ENCODE data around the gene DENND1B. TPM values are rescaled to one million over a fixed set of nuclear protein-coding genes. Genes with fewer than 3 reads are reported as not detected.
"Not testable (repeated sequence)": the region's sequence is repeated elsewhere in the genome, so short reads cannot be mapped to it uniquely, and the experiment has no call there.

DENND1B gene
- total RNA-seq, 2 experiments from 2014 or later = 25.5 to 25.9 TPM

GRCh38 chr1:197715806-197716205 lies 59.5 kb downstream of the DENND1B start:
- H3K36me3 Mint-ChIP-seq = peaks cover 13% of the 10 kb centered on the region
- H3K4me3 Mint-ChIP-seq = no peak overlapping the region
- POLR2A ChIA-PET = no interaction called here
- peaks cover 1% of the 10 kb centered on the region for H3K4me1 Mint-ChIP-seq
- DNase-seq (no peak), ATAC-seq (ENCODE audit: low read depth) (no peak)
- H3K9me3 Mint-ChIP-seq = no peaks in the 10 kb centered on the region
- no peak overlapping the region for H3K27ac Mint-ChIP-seq
- H3K27me3 Mint-ChIP-seq = no peaks in the 10 kb centered on the region

GRCh38 chr1:197706601-197707000 lies 68.7 kb downstream of the DENND1B start:
- DNase-seq (no peak), ATAC-seq (ENCODE audit: low read depth) (no peak)
- Mint-ChIP-seq H3K27ac (no peak overlapping the region), H3K36me3 (peaks cover 11% of the 10 kb centered on the region), H3K4me1 (no peaks in the 10 kb centered on the region), H3K27me3 (no peaks in the 10 kb centered on the region), H3K4me3 (no peak overlapping the region), H3K9me3 (peaks cover 2% of the 10 kb centered on the region)
- POLR2A ChIA-PET = no interaction called here

- Mint-ChIP-seq H3K27ac (no peak overlapping the region), H3K4me1 (no peaks in the 10 kb centered on the region), H3K9me3 (peaks cover 5% of the 10 kb centered on the region), H3K36me3 (peaks cover 14% of the 10 kb centered on the region), H3K4me3 (no peak overlapping the region), H3K27me3 (no peaks in the 10 kb centered on the region)
- DNase-seq (no peak), ATAC-seq (ENCODE audit: low read depth) (no peak)
- POLR2A ChIA-PET = no interaction called here
Observed at GRCh38 chr1:197705941-197706340, 69.3 kb downstream of the DENND1B start.

- H3K4me1 Mint-ChIP-seq; POLR2A ChIA-PET; ATAC-seq (ENCODE audit: low read depth); H3K9me3 Mint-ChIP-seq; H3K27ac Mint-ChIP-seq; H3K27me3 Mint-ChIP-seq; DNase-seq; H3K4me3 Mint-ChIP-seq: not testable (repeated sequence)
- H3K36me3 Mint-ChIP-seq = peaks cover 18% of the 10 kb centered on the region
Observed at GRCh38 chr1:197700688-197701087, 74.6 kb downstream of the DENND1B start.

- Mint-ChIP-seq H3K4me3 (no peak overlapping the region), H3K4me1 (peaks cover 3% of the 10 kb centered on the region), H3K36me3 (peaks cover 14% of the 10 kb centered on the region), H3K9me3 (peaks cover 5% of the 10 kb centered on the region), H3K27ac (no peak overlapping the region), H3K27me3 (no peaks in the 10 kb centered on the region)
- POLR2A ChIA-PET = no interaction called here
- ATAC-seq (ENCODE audit: low read depth) (no peak), DNase-seq (no peak)
Observed at GRCh38 chr1:197696372-197696771, 78.9 kb downstream of the DENND1B start.

- H3K36me3 Mint-ChIP-seq = peaks cover 14% of the 10 kb centered on the region
- peaks cover 3% of the 10 kb centered on the region for H3K9me3 Mint-ChIP-seq
- H3K4me3 Mint-ChIP-seq = no peak overlapping the region
- H3K27me3 Mint-ChIP-seq = no peaks in the 10 kb centered on the region
- H3K27ac Mint-ChIP-seq = no peak overlapping the region
- ATAC-seq (ENCODE audit: low read depth) (no peak), DNase-seq (no peak)
- POLR2A ChIA-PET = no interaction called here
- H3K4me1 Mint-ChIP-seq = peaks cover 3% of the 10 kb centered on the region
Observed at GRCh38 chr1:197695961-197696360, 79.3 kb downstream of the DENND1B start.

GRCh38 chr1:197692965-197693364 lies 82.3 kb downstream of the DENND1B start:
- Mint-ChIP-seq H3K9me3 (peaks cover 10% of the 10 kb centered on the region), H3K4me1 (no peaks in the 10 kb centered on the region), H3K4me3 (no peak overlapping the region), H3K36me3 (peaks cover 26% of the 10 kb centered on the region), H3K27me3 (no peaks in the 10 kb centered on the region), H3K27ac (no peak overlapping the region)
- POLR2A ChIA-PET = no interaction called here
- no peak for ATAC-seq (ENCODE audit: low read depth)
- DNase-seq = no peak

GRCh38 chr1:197691816-197692215 lies 83.5 kb downstream of the DENND1B start:
- DNase-seq = no peak
- Mint-ChIP-seq H3K36me3 (peaks cover 31% of the 10 kb centered on the region), H3K4me3 (no peak overlapping the region), H3K27ac (no peak overlapping the region), H3K4me1 (no peaks in the 10 kb centered on the region), H3K27me3 (no peaks in the 10 kb centered on the region), H3K9me3 (peaks cover 10% of the 10 kb centered on the region)
- POLR2A ChIA-PET = no interaction called here
- no peak for ATAC-seq (ENCODE audit: low read depth)

- POLR2A ChIA-PET = no interaction called here
- Mint-ChIP-seq H3K27ac (no peak overlapping the region), H3K4me3 (no peak overlapping the region), H3K9me3 (peaks cover 10% of the 10 kb centered on the region), H3K4me1 (peaks cover 2% of the 10 kb centered on the region), H3K36me3 (peaks cover 34% of the 10 kb centered on the region), H3K27me3 (no peaks in the 10 kb centered on the region)
- DNase-seq = no peak
- no peak for ATAC-seq (ENCODE audit: low read depth)
Observed at GRCh38 chr1:197690074-197690473, 85.2 kb downstream of the DENND1B start.

GRCh38 chr1:197688233-197688632 lies 87.0 kb downstream of the DENND1B start:
- Mint-ChIP-seq H3K9me3 (peaks cover 10% of the 10 kb centered on the region), H3K4me1 (peaks cover 2% of the 10 kb centered on the region), H3K27me3 (no peaks in the 10 kb centered on the region), H3K4me3 (no peak overlapping the region), H3K27ac (no peak overlapping the region), H3K36me3 (peaks cover 34% of the 10 kb centered on the region)
- POLR2A ChIA-PET = no interaction called here
- DNase-seq = no peak
- ATAC-seq (ENCODE audit: low read depth) = no peak

- peaks cover 4% of the 10 kb centered on the region for H3K4me1 Mint-ChIP-seq
- no peak overlapping the region for H3K27ac Mint-ChIP-seq
- no peak overlapping the region for H3K4me3 Mint-ChIP-seq
- no peak for DNase-seq
- ATAC-seq (ENCODE audit: low read depth) = no peak
- POLR2A ChIA-PET = no interaction called here
- no peaks in the 10 kb centered on the region for H3K27me3 Mint-ChIP-seq
- H3K36me3 Mint-ChIP-seq = peaks cover 38% of the 10 kb centered on the region
- peaks cover 10% of the 10 kb centered on the region for H3K9me3 Mint-ChIP-seq
Observed at GRCh38 chr1:197686702-197687355, 88.5 kb downstream of the DENND1B start.

GRCh38 chr1:197686231-197686630 lies 89.0 kb downstream of the DENND1B start:
- ATAC-seq (ENCODE audit: low read depth) (no peak), DNase-seq (no peak)
- Mint-ChIP-seq H3K4me3 (no peak overlapping the region), H3K36me3 (peaks cover 34% of the 10 kb centered on the region), H3K9me3 (peaks cover 10% of the 10 kb centered on the region), H3K27me3 (no peaks in the 10 kb centered on the region), H3K27ac (no peak overlapping the region), H3K4me1 (peaks cover 7% of the 10 kb centered on the region)
- POLR2A ChIA-PET = no interaction called here

- POLR2A ChIA-PET = no interaction called here
- H3K27ac Mint-ChIP-seq = no peak overlapping the region
- peaks cover 7% of the 10 kb centered on the region for H3K4me1 Mint-ChIP-seq
- DNase-seq = no peak
- H3K36me3 Mint-ChIP-seq = peaks cover 31% of the 10 kb centered on the region
- no peaks in the 10 kb centered on the region for H3K27me3 Mint-ChIP-seq
- H3K9me3 Mint-ChIP-seq = peaks cover 10% of the 10 kb centered on the region
- no peak overlapping the region for H3K4me3 Mint-ChIP-seq
- no peak for ATAC-seq (ENCODE audit: low read depth)
Observed at GRCh38 chr1:197685785-197686184, 89.5 kb downstream of the DENND1B start.

- Mint-ChIP-seq H3K36me3 (peaks cover 22% of the 10 kb centered on the region), H3K27ac (no peak overlapping the region), H3K4me1 (peaks cover 7% of the 10 kb centered on the region), H3K9me3 (peaks cover 10% of the 10 kb centered on the region), H3K4me3 (no peak overlapping the region), H3K27me3 (no peaks in the 10 kb centered on the region)
- DNase-seq (no peak), ATAC-seq (ENCODE audit: low read depth) (no peak)
- POLR2A ChIA-PET = no interaction called here
Observed at GRCh38 chr1:197683895-197684553, 91.3 kb downstream of the DENND1B start.
